Femur (tissue), 1 donor: Measurements from ENCODE around the gene RASSF3.

Experiments used
- DNase-seq: peaks from one replicate; pipeline ENCODE4 v3.0.0-alpha.2; 2017

RASSF3 gene

GRCh38 chr12:64736771-64737170 lies 126.5 kb downstream of the RASSF3 start:
- DNase-seq = no peak

GRCh38 chr12:64737539-64737938 lies 127.2 kb downstream of the RASSF3 start:
- DNase-seq = no peak

GRCh38 chr12:64739778-64740177 lies 129.5 kb downstream of the RASSF3 start:
- no peak for DNase-seq

- no peak for DNase-seq
Measured at GRCh38 chr12:64740646-64741045, 130.4 kb downstream of the RASSF3 start.

GRCh38 chr12:64742416-64742815 lies 132.1 kb downstream of the RASSF3 start:
- no peak for DNase-seq

- DNase-seq = no peak
Measured at GRCh38 chr12:64743206-64743605, 132.9 kb downstream of the RASSF3 start.

- DNase-seq = no peak
Measured at GRCh38 chr12:64744422-64745258, 134.3 kb downstream of the RASSF3 start.

GRCh38 chr12:64745259-64745807 lies 135.0 kb downstream of the RASSF3 start:
- DNase-seq = no peak

GRCh38 chr12:64745980-64746379 lies 135.7 kb downstream of the RASSF3 start:
- DNase-seq = no peak

- DNase-seq = no peak
Measured at GRCh38 chr12:64746663-64747062, 136.4 kb downstream of the RASSF3 start.
